HG03442 (cell line): ENCODE measurements around the gene GLI1.
"Not testable (repeated sequence)": the region's sequence is repeated elsewhere in the genome, so short reads cannot be mapped to it uniquely, and the experiment has no call there.

Experiments
- ATAC-seq: cut with Tn5 transposase; IDR thresholded peaks from one replicate; pipeline ENCODE4 v1.9.1; 2021; ENCODE audit warnings: mild to moderate bottlenecking, moderate library complexity; ENCODE audit not compliant: unreplicated experiment

The GLI1 gene

GRCh38 chr12:57441393-57441792, 18.2 kb upstream of the GLI1 start:
- not testable (repeated sequence) for ATAC-seq

DNA sequence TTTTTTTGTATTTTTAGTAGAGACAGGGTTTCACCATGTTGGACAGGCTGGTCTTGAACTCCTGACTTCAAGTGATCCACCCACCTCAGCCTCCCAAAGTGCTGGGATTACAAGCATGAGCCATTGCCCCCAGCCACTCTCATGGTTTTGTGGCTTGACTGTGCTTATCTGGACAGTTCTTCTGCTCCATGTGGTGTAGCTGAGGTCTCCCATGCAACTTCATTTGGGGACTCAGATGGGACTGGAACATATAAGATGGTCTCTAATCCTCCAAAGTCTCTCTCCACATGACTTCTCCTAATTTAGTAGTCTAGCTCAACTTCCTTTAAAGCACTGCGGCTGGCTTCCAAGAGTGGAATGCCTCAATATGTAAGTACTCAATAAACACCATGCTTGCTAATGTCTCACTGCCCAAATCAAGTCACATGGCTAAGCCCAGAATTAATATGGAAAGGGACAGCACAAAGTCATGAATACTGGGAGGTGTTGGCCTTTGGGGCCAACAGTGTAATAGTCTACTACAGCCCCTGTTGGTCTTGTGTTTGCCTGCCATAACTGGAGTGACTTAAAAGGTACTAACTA, 17.6 kb upstream of the GLI1 start:
- ATAC-seq, result no peak

DNA sequence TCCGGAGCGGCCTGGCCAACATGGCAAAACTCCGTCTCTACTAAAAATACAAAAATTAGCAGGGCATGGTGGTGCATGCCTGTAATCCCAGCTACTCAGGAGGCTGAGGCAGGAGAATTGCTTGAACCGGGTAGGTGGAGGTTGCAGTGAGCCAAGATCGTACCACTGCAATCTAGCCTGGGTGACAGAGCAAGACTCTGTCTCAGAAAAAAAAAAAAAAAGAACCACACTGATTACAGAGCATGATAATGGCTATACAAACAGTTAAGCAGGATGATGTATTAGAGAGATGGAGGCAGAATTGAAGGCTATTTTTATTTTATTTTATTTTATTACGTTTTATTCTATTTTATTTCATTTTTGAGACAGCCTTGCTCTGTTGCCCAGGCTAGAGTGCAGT, 15.2 kb upstream of the GLI1 start:
- not testable (repeated sequence) for ATAC-seq

DNA sequence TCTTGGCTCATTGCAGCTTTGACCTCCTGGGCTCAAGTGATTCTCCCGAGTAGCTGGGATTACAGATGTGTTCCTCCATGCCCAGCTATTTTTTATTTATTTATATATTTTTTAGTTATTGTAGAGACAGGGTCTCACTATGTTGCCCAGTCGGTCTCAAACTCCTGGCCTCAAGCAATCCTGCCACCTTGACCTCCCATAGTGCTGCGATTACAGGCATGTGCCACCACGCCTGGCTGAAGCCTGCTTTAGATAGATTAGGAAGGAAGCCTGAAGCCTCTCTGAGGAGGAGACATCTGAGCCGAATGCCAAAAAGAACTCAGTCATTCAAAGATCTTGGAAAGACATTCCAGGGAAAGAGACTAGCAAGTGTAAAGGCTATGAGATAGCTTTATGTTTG, 14.8 kb upstream of the GLI1 start:
- no peak for ATAC-seq

DNA sequence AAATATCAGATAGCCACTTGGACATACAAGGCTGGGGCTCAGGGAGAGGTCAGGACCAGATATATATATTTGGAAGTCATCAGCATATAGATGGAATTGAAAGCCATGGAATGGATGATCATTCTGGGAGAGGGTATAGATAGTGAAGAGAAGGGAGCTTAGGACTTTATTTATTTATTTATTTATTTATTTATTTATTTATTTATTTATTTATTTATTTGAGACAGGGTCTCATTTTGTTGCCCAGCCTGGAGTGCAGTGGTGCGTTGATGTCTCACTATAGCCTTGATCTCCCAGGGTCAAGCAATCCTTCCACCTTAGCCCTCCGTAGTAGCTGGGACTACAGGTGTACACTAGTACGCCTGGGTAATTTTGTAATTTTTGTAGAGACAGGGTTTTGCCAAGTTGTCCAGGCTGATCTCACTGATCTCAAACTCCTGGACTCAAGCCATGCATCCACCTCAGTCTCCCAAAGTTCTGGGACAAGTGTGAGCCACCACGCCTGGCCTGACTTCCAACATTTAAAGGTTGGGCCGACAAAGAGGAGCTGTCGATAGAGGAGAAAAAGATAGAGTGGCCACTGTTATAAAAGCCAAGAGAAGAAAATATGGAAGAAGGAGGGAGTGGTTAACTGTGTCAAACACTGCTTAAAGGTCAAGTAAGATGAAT, 13.2 kb upstream of the GLI1 start:
- ATAC-seq, result no peak

- ATAC-seq, result no peak
Measured at GRCh38 chr12:57448669-57449068, 10.9 kb upstream of the GLI1 start.

GRCh38 chr12:57449375-57449774, 10.2 kb upstream of the GLI1 start:
- ATAC-seq, result no peak

- no peak for ATAC-seq
Measured at GRCh38 chr12:57450057-57450456, 9.5 kb upstream of the GLI1 start.

- no peak for ATAC-seq
Measured at GRCh38 chr12:57451233-57451778, 8.3 kb upstream of the GLI1 start.

GRCh38 chr12:57452181-57452936, 7.2 kb upstream of the GLI1 start:
- no peak for ATAC-seq

DNA sequence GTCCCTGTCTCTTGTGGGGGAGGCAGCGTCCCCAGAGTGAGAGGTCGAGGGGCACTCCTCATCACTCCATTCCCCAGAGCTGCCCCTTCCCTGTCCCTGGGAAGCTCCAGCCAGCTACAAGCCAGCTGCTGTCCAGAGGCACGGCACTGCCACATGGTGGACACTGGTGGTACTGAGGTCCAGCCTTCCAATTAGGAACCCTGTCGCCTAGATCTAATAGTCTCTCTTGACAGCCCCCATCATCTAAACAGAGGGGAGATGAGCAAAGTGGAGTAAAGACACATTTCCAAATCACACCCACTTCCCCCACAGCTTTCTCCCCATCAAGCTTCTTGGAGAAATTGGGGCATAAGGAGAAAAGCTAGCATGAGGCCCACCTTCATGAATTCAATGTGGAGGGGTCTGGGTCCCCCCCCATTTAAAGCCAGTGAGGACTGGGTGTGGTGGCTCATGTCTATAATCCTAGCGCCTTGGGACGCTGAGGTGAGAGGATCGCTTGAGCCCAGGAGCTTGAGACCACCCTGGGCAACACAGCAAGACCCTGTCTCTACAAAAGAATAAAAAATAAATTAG, 6.6 kb upstream of the GLI1 start:
- ATAC-seq, result peak; percentile 44

DNA sequence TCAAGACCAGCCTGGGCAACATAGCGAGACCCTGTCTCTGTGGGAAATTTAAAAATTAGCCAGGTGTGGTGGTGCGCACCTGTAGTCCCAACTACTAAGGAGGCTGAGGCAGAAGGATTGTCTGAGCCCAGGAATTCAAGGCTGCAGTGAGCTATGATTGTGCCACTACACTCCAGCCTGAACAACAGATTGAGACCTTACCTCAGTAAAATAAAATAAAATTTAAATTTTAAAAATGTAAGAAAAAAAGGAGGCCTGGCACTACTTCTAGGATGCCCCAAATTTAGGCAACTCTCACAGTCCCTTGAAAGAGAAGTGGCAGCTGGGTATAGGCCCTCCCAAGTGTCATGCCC, 5.4 kb upstream of the GLI1 start:
- no peak for ATAC-seq

DNA sequence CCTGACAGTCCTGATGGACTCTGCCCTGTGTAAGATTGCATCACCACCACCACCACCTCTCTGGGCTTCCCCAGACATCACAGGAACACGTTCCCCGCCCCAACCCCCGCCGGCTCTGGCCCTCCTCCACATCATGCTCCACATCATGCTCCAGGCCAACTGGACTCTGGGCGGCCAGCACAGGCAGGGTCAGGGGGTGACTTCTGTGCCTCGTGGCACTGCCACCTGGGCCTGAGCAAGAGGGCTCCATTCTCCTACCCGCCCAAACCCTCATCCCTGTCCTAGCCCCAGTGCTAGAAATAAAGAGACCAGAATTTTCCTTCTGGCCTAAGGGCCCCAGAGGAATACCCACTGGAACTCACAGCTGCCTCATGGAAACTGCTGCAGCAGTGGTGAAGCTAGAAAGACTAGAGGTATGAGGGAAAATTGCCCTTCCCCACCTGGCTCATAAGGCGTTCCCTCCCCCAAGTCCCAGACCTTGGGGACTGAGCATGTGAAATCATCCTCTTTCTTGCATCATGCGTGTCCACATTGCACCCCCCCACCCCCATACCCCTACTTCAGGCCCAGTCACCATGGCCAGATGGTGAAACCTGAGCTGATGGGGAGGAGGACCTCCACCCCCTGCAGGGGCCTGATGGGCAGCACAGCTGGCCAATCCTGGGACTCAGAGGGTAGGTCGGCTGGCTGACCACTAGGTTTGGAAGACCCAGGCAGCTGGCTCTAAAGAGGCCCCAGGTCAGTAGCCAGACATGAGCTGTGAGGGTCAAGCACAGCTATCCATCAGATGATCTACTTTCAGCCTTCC, 4.8 kb upstream of the GLI1 start, which contains the start of gene INHBE:
TSS of gene INHBE (plus strand) at position 742 of the 808 bp plus-strand sequence. CDS start 230 bp downstream, outside the sequence.
- ATAC-seq, result no peak

GRCh38 chr12:57455374-57456144, 4.0 kb upstream of the GLI1 start:
- ATAC-seq, result no peak

- no peak for ATAC-seq
Measured at GRCh38 chr12:57456145-57456700, 3.4 kb upstream of the GLI1 start.

DNA sequence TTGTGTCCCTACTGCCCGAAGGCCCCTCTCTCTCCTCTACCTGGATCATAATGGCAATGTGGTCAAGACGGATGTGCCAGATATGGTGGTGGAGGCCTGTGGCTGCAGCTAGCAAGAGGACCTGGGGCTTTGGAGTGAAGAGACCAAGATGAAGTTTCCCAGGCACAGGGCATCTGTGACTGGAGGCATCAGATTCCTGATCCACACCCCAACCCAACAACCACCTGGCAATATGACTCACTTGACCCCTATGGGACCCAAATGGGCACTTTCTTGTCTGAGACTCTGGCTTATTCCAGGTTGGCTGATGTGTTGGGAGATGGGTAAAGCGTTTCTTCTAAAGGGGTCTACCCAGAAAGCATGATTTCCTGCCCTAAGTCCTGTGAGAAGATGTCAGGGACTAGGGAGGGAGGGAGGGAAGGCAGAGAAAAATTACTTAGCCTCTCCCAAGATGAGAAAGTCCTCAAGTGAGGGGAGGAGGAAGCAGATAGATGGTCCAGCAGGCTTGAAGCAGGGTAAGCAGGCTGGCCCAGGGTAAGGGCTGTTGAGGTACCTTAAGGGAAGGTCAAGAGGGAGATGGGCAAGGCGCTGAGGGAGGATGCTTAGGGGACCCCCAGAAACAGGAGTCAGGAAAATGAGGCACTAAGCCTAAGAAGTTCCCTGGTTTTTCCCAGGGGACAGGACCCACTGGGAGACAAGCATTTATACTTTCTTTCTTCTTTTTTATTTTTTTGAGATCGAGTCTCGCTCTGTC, 2.7 kb upstream of the GLI1 start:
- ATAC-seq, result no peak

DNA sequence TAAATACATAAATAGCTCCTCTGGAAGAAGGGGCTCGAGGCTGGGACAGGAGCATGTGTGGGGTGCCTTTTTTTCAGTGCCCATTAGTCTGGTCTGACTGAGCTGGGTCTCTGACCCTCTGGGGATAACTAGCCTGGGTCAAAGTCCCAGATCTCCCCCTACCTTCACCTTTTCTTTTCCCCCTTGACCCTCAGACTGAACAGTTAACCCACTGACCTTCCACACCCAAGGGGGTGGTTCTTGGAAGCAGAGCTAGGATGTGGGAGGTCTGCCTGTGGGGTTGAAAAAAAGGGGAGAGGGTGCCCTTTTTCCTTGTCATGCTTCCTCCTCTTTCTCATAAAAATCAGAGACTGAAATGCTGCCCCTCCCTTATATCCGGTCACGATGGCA, 925 bp upstream of the GLI1 start:
- ATAC-seq, result no peak

DNA sequence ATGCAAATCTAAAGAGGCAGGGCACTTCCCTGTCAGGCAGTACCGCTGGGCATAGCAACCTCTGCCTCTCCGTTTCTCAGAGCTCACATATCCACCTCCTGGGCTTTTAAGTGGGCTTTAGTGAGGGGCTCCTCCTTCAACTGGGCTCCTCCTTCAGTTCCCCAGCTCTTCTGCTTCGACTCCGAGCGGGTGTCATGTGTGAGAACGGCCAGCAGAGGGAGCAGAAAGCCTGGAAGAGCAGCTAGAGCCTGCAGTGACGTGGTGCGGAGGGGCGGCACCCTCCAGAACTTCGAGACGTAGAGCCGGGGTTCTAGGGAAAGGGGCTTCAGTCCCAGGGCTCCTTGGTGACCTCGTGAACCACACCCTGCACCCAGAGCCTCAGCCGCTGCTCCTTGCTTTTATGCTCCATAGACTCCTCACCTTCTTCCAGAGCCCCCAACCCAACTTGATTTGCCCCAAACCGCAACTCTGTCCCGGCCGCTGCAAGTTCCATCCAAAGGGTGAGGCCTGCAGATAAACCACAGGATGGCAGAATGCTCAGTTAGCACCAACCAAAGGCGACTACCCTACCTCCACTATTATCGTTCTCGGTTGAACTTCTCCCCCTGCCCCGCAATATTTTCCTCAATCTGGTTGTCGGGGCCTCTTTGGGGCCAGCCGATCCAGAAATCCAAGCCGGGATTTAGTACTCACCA, 383 bp upstream of the GLI1 start:
- ATAC-seq, result peak; percentile 51

DNA sequence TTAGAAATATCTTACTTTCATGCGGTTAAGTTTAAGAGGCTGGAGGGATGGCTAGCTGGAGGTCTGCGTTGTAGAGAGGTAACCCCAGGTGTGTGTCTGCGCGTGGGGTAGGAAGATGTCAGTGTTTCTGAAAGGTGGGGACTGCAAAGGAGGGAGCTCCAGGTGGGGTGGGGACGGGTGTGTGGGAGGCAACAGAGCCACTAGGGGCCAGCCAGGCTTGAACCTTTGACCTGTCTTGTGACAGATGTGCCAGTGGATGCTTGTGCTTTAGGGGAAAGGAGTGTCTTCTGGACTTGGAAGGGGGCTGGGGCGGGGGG, 841 bp downstream of the GLI1 start:
- ATAC-seq, result no peak
